Kidney capillary endothelial cell (primary cell): Measurements from ENCODE around the gene SP2.

Experiments used
- DNase-seq: peaks from one replicate; pipeline ENCODE4 v3.0.0-alpha.2; 2018; ENCODE audit warnings: low spot score

SP2 gene

GRCh38 chr17:47950448-47950847 lies 54.4 kb downstream of the SP2 start:
- DNase-seq: no peak

GRCh38 chr17:47952171-47953021 lies 56.4 kb downstream of the SP2 start:
- no peak for DNase-seq

- DNase-seq: no peak
These were observed 57.9 kb downstream of the SP2 start for GRCh38 chr17:47953909-47954308.

GRCh38 chr17:47955497-47956461 lies 59.7 kb downstream of the SP2 start:
- DNase-seq: no peak

GRCh38 chr17:47956791-47957590 lies 61.0 kb downstream of the SP2 start:
- DNase-seq: no peak

- no peak for DNase-seq
These were observed 61.8 kb downstream of the SP2 start, which contains the start of gene PRR15L for GRCh38 chr17:47957591-47958490. Gene PRR15L, minus strand, starts transcription at chr17:47957883. Its CDS starts 4,649 bp downstream, at chr17:47953234.

- DNase-seq: no peak
These were observed 64.0 kb downstream of the SP2 start for GRCh38 chr17:47959825-47960655.

GRCh38 chr17:47961406-47961805 lies 65.4 kb downstream of the SP2 start:
- no peak for DNase-seq

GRCh38 chr17:47962901-47963300 lies 66.9 kb downstream of the SP2 start:
- no peak for DNase-seq

GRCh38 chr17:47964856-47965255 lies 68.8 kb downstream of the SP2 start:
- DNase-seq: no peak

GRCh38 chr17:47966079-47966519 lies 70.1 kb downstream of the SP2 start:
- no peak for DNase-seq

GRCh38 chr17:47967607-47968252 lies 71.7 kb downstream of the SP2 start:
- peak; percentile 58 for DNase-seq

GRCh38 chr17:47968836-47969235 lies 72.8 kb downstream of the SP2 start:
- no peak for DNase-seq

GRCh38 chr17:47969930-47970724 lies 74.1 kb downstream of the SP2 start:
- DNase-seq: no peak

GRCh38 chr17:47970725-47971499 lies 74.9 kb downstream of the SP2 start, which contains the start of gene CDK5RAP3:
Gene CDK5RAP3, plus strand, starts transcription at chr17:47971113. Its CDS starts 34 bp downstream, at chr17:47971147.
- DNase-seq: peak; percentile 99

- DNase-seq: no peak
These were observed 77.5 kb downstream of the SP2 start for GRCh38 chr17:47973541-47973940.

GRCh38 chr17:47975189-47975822 lies 79.3 kb downstream of the SP2 start:
- DNase-seq: no peak
